SK-MEL-5 (cell line): ENCODE results near the gene PLA2G6. TPM values are rescaled to one million over a fixed set of nuclear protein-coding genes. Genes with fewer than 3 reads are reported as not detected.

Experiments used
- small RNA-seq, 2 experiments: library from RNA; depleted of rRNA; stranded (forward); fragments of <200 nt; gene quantifications; one replicate each; pipeline ENCODE3, GENCODE V24; 2014
- total RNA-seq: library from RNA; depleted of rRNA; stranded (reverse); fragments of >200 nt; shearing (Covaris generic); gene quantifications from 2 replicates; pipeline ENCODE4 v1.2.3, GENCODE V29; 2014; rRNA removed

Gene PLA2G6
- total RNA-seq, 1 experiment from 2014 or later: 20.8 TPM

Small RNA genes lying within 50 kb of the gene (small RNA-seq; reads per million reads assigned to genes)
- 0 to 4.8 reads per million in 2 experiments for gene RN7SL704P

Other genes starting within 250 kb of the PLA2G6 start
- gene C22orf23, start 228.2 kb downstream of the PLA2G6 start, total RNA-seq: 0.55 and 0.80 TPM in 2 replicates
- 260 and 264 TPM in 2 replicates for gene POLR2F, start 228.1 kb downstream of the PLA2G6 start, total RNA-seq
- gene SOX10, start 197.3 kb downstream of the PLA2G6 start, total RNA-seq: 188 and 199 TPM in 2 replicates
- 24.2 and 35.7 TPM in 2 replicates for gene PICK1, start 124.4 kb downstream of the PLA2G6 start, total RNA-seq
- gene SLC16A8, start 97.6 kb downstream of the PLA2G6 start, total RNA-seq: not detected in 2 replicates
- 42.1 and 49.1 TPM in 2 replicates for gene BAIAP2L2, start 71.1 kb downstream of the PLA2G6 start, total RNA-seq
- 153 and 181 TPM in 2 replicates for gene MAFF, start 20.2 kb upstream of the PLA2G6 start, total RNA-seq
- gene TMEM184B, start 91.2 kb upstream of the PLA2G6 start, total RNA-seq: 12.7 and 14.7 TPM in 2 replicates
- 117 and 120 TPM in 2 replicates for gene CSNK1E, start 135.6 kb upstream of the PLA2G6 start, total RNA-seq